ENCODE measurements around the gene B4GALNT3.

- TF ChIP-seq CTCF (IDR thresholded peaks at IDR 0.05) (no peak), POLR2A (IDR thresholded peaks at IDR 0.05) (no peak)
Measured at GRCh38 chr12:554001-554285, 94.2 kb downstream of the B4GALNT3 start.
